Fibroblast of villous mesenchyme (primary cell): ENCODE data around the gene NFE2L1. TPM values are rescaled to one million over a fixed set of nuclear protein-coding genes. Genes with fewer than 3 reads are reported as not detected.

Experiments
- DNase-seq: peaks from one replicate; pipeline ENCODE4 v3.0.0-alpha.2; 2010; ENCODE audit warnings: low read depth
- H3K4me3 ChIP-seq: 2 replicates; pipeline ENCODE4 v1.5.1; 2011; ENCODE audit warnings: low read depth, mild to moderate bottlenecking, low read length
- CTCF ChIP-seq: IDR thresholded peaks from 2 replicates; pipeline ENCODE4 v1.5.1; 2012; ENCODE audit warnings: low read depth, mild to moderate bottlenecking, low read length; ENCODE audit not compliant: insufficient read depth
- total RNA-seq: library from RNA; depleted of rRNA; stranded (reverse); fragments of >200 nt; gene quantifications from 2 replicates; pipeline ENCODE4 v1.2.3, GENCODE V29; 2012

NFE2L1 gene
- total RNA-seq, 1 donor = 110 TPM

GRCh38 chr17:48054238-48055185, 6.4 kb downstream of the NFE2L1 start:
- H3K4me3 ChIP-seq = peak overlapping the region; percentile 52
- TF ChIP-seq CTCF = no peak
- DNase-seq = peak; percentile 92

DNA sequence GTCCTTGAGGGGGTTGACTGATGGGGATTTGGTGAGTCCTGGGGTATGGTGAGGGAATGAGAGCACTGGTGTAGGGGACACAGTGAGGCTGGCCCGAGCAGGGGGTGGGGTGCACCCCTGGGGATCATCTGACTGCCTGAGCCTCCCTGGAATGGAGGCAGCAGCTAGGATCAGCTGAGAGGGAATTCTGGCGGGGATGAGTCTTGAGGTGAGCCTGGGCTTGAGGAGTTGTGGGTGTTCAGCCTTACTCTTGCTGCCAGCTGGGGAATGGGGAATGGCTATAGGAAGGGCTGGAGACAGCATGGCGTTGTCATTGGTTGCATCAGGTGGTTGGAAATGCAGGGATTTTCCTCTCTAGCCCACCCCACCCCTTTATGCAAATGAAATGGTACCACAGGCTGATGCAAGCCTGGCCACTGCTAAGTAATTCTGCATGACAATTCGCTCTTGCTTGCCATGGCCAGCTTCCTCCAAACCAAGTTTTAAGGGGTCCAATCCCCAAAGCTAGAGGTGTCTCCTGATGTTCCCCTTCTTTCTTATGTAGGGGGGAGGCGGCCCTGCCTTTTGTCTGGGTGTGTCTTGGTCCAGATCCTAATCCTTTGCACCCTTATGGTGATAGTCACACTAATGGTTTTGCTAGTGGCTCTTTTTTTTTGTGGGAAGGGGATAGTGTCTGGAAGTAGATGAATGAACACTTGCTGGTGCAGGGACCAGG, 7.5 kb downstream of the NFE2L1 start:
- H3K4me3 ChIP-seq = peak overlapping the region; percentile 52
- no peak for TF ChIP-seq CTCF
- peak; percentile 94 for DNase-seq

GRCh38 chr17:48056246-48056745, 8.1 kb downstream of the NFE2L1 start:
- TF ChIP-seq CTCF = no peak
- H3K4me3 ChIP-seq = peak overlapping the region; percentile 52

GRCh38 chr17:48056879-48057278, 8.7 kb downstream of the NFE2L1 start:
- H3K4me3 ChIP-seq = no peak overlapping the region
- no peak for TF ChIP-seq CTCF
- DNase-seq = no peak

More at GRCh38 chr17:48056246-48056745, 8.1 kb downstream of the NFE2L1 start:
- DNase-seq = no peak

DNA sequence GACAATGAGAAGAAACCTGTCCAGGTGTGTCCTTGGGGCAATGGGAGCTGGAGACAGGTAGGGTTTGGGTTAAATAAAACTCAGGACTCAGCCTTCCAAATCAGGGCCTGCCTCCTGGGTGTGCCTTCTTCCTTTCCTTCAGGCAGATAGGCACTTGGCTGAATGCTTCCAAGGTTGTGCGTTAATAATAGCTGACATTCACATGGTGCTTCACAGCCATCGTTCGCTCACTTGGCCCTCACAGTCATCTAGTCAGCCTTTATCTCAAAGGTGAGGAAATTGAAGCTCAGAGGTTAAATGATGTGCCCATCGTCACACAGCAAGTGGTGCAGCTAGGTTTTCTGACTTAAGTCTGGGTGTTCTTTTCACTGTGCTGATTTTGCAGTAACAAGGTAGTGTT, 9.5 kb downstream of the NFE2L1 start:
- TF ChIP-seq CTCF = no peak
- no peak for DNase-seq
- H3K4me3 ChIP-seq = no peak overlapping the region

DNA sequence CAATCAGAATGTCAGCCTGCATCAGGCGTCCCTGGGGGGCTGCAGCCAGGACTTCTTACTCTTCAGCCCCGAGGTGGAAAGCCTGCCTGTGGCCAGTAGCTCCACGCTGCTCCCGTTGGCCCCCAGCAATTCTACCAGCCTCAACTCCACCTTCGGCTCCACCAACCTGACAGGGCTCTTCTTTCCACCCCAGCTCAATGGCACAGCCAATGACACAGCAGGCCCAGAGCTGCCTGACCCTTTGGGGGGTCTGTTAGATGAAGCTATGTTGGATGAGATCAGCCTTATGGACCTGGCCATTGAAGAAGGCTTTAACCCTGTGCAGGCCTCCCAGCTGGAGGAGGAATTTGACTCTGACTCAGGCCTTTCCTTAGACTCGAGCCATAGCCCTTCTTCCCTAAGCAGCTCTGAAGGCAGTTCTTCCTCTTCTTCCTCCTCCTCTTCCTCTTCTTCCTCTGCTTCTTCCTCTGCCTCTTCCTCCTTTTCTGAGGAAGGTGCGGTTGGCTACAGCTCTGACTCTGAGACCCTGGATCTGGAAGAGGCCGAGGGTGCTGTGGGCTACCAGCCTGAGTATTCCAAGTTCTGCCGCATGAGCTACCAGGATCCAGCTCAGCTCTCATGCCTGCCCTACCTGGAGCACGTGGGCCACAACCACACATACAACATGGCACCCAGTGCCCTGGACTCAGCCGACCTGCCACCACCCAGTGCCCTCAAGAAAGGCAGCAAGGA, 10.4 kb downstream of the NFE2L1 start:
- TF ChIP-seq CTCF = no peak
- no peak overlapping the region for H3K4me3 ChIP-seq
- DNase-seq = no peak
